ENCODE results near the gene CACNA1D.

Gene CACNA1D

DNA sequence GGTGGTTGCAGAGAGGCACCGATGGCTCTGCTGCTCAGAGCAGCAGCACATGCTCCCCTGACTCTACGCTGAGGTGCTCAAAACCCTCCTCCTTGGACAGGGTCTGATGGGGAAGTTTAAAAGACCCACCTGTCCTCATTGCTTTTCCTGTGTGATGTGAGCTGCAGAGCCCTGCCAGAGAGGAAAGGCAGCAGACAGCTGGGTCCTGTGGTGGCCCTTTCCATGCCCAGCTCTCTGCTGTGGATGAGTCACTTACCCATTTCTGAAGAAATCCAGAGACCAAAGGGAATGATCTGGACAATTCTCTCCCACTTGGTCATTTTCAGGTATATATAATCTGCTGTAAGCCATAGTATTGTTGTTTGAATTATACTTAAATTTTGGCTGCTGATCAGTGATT, 230.2 kb downstream of the CACNA1D start:
- DNase-seq = no peak

DNA sequence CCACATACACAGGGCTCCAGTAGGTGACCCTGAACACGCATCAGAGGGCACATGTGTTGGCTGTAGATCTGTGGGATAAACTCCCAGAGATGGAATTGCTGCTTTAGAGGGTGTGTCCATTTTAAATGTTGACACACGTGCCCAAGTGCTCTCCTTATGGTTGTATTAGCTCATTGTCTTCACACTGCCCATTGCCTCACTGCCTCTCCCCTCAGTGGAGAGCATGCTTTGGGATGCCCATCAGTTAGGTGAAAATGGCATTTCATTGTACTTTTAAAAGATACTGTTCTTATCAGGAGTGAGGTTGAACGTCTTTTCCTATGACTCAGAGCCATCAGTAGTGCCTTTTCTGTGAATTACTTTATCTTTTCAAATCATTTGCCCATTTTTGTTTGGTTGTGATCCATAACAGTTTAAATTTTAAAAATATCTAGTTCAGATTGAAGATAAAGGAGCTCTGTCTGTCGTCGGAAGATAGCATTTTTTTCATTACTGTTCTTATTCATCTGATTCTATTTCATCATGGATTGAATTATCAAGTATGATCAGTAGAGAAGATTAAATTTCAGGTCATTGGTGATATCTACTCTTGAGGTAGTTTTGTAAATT, 231.1 kb downstream of the CACNA1D start:
- DNase-seq = no peak

DNA sequence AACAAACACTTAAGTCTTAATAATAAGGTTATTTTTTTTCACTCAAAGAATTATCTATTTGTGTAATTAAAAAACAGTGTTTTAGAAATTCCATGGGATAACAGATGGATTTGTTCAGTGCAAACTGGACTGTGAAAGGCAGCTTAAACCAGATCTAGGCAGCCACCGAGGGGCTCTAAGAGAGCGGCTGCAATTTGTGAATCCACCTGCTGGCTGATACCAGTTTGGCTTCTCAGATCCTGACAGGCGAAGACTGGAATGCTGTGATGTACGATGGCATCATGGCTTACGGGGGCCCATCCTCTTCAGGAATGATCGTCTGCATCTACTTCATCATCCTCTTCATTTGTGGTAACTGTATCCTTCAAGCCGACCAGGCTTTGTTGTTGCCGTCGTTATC, 232.2 kb downstream of the CACNA1D start:
- no peak for DNase-seq

DNA sequence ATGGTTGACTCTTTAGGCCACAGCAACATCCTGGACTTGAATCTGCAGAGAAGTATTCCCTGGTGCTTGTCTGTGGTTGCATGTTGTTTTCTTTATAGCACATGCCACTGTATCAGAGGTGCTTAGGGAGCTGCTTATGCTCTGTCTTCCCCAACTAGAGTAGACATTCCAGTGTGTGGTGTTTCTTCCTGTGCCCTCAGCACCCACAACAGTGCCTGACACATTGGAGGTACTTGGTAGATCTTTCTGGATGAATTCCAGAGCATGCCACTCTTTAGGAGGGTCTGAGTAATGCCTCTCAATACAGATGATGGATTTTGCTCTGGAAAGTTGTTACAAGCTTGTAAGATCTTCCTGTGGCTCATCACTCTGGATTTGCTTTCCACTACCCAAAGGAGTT, 234.2 kb downstream of the CACNA1D start:
- DNase-seq = no peak

DNA sequence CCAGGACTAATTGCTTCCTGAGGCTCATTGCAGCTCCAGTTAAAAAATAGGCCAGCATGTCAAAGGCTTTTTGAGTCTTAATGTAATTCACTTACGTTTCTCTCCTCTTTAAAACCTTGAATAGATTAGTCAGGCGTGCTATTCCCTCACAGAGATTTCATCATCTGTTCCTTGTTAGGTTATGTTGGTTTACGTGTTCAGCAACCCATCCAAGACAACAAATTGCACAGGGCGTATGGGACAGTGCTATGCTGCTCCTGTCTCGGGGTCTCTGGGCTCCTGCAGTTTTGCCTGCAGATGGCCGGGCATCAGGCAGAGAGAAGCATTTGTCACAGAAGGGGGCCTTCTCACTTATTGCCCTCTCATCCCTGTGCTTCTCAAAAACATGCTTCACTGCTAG, 234.7 kb downstream of the CACNA1D start:
- DNase-seq = no peak

DNA sequence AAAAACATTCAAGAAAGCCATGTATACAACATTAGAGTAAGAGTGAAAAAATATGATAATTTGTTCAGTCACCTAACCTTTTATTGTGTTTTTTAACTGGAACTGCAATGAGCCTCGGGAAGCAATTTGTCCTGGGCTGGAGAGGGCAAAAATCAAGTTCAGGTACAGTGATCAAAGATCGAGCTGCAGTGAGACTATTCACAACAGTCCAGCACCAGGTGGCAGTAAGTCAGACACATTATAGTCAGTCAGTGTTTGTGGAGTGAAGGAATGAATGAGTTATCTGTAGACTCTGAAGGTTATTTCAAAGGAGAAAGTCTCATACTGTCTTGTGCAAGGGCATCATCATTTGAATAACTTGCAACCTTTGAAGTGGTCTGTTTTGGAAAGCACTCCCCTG, 235.2 kb downstream of the CACNA1D start:
- no peak for DNase-seq

DNA sequence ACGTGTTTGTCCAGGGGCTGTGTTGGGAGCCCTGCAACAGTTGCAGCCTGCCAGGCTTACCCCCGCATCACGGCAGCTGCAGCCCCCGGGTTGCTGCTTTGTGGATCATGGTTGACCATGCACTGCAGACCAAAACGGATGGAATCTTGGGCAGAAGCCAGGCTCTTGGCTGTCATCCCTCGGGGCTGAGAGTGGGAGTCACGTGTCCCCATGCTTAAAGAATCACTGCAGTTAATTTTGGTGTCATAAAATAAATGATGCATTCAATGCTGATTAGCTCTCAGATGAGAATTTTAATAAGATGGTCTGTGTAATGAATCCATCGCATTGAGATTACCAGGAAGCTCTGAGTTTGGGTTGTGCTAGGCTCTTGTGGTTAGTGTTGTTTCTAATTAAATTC, 236.2 kb downstream of the CACNA1D start:
- DNase-seq = no peak

DNA sequence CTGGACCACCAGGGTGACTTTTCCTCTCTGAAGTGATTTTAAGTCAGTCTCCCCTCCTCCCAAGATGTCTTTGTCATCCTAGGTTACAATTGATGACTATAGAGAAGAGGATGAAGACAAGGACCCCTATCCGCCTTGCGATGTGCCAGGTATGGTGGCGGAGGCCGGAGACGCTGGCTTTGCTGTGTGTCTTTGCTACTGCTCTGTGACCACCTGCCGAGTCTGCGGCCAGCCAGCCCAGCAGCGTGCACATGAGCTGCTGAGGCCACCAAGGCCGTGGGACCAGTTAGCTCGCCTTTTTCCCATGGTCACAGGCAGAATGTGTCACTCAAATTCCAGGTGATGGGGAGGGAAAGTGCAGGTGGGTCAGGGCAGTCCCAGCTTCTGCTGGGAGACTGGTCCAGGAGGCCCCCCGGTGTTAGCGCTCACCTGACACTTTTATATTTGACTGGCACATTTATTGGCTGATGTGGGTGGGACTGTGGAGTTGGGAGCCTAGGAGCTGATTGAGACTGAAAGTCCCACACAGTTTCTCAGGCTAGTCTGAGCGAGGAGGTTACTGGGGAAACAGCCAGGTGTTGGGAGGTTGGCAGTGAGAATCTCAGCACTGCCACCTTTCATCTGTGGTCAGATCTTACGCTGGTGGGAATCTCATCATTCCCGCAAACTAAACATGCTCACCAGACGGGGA, 237.7 kb downstream of the CACNA1D start:
- no peak for DNase-seq

DNA sequence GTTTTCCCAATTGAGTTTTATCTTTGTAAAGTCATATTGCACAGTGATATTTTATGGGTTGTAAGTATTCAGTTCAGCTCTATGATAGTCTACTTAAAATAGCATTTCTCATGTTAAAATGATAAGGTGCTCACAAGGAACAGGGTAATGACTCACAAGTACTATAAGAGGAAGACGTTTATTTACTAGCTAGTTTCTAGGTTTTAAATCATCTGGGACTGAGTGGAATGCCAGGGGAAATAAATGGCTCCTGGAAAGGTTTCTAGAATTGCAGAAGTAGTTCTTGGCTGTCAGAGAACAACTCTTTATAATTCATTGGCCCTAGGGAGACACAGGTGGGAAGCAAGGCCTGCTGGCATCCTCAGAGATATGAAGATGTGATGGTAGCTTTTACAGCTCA, 239.0 kb downstream of the CACNA1D start:
- no peak for DNase-seq

DNA sequence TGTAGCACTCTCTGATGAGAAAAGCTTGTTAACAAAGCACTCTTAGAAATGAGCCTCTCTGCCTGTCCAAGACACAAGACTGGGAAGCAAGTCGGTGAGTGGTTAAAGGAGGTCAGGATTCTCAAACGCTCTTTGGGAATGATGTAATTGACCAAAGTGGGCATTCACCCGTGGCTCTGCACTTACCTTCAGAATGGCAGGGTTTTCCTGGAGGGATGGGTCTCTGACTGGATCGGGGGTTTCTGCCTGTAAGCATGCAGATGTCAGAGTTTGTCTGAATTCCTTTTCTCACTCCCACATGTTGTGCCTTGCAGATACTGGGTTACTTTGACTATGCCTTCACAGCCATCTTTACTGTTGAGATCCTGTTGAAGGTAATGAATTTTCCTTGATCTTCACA, 245.6 kb downstream of the CACNA1D start:
- DNase-seq = no peak

DNA sequence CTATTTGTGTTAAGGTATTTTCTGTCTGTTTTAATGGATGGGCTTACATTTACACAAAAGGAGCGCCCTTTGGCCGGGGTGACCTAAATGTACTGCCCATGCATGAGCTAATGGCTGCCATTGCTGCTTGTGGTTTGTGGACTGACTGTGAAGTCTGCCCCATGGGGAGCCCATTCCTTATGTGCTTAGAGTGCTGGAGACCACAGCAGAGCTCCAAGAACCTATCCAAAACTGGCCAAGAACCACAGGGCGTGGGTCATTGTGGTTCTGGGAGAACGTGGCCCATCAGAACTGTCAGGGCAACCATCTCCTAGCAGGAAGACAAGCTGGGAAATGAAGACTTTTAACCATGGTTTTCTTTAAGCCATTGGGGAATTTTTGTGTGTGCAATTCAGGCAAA, 246.5 kb downstream of the CACNA1D start:
- DNase-seq = no peak

DNA sequence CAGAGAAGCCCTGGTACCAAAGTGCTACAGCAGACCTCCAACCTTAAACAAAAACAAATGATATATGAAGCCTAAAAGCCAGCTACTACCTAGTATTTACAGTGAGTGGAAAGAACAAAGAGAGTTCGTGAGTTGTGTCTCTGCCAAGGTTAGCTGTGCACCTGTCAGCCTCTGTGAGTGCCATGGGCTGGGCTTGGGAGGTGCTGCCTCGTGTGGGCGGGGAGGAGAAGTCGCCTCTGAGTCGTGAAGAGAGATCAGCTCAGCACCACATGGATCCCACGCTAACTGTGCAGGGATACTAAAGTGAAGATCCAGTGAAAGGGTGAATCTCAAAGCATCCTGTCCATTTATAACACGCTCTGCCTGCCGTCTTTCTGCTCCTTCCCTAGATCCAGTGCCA, 249.9 kb downstream of the CACNA1D start:
- no peak for DNase-seq

DNA sequence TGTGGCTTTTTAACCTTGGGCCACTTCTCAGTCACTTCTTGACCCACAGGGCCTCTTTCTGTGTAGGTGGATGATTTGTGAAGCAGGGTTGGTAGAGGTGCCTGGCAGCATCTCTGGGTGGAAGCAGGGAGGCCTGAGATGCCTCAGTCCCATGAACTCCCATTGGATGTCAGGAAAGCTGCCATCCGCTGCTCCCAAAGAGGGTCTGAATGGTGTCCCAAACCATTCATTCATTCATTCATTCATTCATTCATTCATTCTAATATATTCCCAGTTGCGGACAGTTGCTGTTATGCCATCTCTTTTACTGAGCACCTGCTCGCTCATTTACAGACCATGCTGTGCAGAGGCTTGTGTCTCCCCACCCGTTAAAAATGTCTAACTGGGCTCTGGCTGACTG, 253.1 kb downstream of the CACNA1D start:
- no peak for DNase-seq

DNA sequence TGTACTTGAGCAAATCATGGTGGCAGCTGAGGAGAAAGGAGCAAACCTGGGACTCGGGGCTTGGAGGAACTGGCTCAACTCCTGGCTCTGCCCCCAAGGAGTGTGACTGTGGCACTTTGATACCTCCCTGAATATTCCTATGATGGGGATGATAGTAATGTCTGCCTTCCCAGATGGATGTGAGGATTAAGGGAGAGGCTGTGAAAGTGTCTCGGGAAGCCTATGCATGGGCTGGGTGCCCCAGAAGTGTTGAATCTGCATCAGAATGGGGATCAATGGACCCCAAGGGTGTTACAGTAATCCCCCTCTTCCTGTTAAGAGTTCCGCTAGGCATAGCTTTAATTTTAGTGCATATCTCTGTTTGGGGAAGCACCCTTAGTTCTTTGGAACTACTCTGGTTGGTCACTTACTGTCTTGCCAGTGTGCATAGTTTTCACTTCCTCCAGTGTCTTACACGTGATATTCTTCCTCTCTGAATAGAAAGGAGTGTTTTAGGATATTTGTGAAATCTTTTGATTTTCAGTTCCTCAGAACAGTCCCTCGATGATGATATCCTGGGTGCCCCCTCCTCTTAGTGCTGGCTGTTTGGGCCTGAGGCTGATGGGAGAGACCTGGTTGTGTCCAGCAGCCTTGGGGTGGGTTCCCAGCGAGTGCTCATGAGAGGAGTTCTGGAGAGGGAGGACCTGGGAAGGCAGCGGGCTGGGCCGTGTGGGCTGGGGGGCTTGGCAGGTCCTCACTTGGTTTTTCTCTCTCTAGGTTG, 254.3 kb downstream of the CACNA1D start:
- no peak for DNase-seq

DNA sequence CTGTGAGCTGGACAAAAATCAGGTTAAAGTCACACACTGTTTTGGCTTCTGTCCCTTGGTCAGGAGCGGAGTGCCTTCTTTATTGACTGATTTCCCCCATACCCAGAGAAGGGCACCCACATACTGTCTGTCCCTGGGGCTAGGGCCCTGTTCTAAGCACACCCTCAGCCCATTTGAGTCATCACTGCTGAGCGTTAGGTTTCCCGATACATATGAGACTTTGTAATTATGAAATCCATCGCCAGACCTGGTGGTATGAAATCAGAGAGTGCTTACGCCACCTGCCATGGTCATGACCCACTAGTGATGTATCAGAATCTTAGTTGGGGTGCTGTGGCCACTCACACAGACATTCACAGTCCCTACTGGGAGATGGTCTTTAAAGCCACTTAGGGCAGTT, 255.0 kb downstream of the CACNA1D start:
- no peak for DNase-seq

DNA sequence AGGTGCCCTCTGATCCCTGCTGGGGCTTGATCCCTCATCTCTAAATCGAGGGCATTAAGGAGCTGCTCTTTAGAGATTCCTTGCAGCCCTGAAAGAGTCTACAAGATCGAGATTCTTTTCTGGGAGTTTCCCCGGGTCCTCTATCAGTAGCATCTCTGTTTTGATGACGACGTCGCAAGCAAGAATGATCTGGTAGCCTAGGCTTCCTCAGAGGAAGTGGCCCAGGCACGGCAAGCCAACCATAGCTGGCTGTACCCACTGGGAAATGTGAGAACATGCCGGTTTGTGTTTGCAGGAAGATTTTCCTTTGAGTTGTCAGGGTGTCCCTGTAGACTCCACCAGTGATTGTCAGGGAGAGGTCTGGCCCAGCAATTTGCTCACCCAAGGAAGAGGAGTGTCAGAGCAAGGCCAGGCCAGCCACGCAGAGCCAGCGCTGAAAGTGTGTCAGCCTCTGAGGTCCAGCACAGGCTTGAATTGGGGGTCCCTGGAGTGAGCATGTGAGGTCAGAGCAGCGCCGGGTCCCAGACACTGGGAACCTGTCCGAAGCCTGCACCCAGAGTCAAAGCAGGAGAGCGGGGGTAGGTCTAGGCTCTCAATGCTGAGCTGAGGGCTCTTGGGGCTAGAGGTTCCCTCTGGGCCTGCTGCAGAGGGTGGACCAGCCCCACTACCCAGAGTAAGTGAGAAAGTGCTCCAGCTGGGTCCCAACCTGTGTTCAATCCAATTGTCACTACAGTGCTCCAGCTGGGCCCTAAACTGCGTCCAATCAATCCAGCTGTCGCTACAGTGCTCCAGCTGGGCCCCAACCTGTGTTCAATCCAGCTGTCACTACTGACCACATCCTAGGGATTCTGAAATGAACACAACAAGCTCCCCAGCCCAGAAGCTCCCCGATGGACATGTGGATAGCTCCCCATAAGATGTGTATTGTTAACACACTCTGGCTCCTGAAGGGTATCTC, 256.1 kb downstream of the CACNA1D start:
- DNase-seq = no peak

DNA sequence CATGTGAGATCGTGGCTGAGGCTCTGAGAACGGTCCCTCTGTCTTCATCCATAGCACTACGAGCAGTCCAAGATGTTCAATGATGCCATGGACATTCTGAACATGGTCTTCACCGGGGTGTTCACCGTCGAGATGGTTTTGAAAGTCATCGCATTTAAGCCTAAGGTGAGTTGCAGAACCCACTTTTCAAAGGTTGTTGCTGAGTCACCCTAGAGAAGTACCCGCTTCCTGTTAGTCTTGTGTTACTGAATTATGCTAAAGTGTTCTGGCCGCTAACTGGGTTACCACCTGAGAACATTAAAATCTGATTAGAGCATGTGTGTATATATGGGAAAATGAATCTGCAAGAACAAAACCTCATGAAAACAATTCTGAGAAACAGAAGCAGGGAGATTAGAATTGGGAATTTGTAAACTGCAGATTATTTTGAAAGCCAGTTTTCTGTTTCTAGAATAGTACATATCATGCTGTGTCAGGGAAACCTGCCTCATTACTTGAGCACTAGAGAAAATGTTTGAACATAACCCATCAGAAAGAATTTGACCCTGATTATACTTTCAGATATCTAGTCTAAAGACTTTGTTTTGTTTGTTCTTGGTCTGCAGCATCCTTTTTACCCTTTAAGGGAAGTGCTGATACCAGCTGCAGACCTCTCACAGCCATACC, 259.2 kb downstream of the CACNA1D start:
- DNase-seq = peak in 1 of 2 donors; percentile 6

DNA sequence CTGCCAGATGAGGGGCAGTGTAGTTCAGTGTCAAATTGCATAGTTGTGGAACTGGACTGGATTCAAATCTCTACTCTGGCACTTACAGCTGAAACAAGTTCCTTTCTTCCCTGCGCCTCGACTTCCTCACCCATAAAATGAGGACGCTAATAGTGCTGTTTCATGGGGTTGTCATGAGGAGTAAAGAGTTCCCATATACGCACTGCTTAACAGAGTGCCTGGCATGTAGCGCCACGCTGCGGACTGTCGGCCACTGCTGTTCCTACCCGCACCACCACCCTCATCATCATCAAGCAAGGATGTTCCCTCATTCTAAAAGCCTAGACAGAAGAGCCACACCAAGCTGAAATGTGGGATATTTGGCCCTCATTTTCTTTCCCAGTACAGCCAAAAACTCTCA, 259.9 kb downstream of the CACNA1D start:
- DNase-seq = no peak

DNA sequence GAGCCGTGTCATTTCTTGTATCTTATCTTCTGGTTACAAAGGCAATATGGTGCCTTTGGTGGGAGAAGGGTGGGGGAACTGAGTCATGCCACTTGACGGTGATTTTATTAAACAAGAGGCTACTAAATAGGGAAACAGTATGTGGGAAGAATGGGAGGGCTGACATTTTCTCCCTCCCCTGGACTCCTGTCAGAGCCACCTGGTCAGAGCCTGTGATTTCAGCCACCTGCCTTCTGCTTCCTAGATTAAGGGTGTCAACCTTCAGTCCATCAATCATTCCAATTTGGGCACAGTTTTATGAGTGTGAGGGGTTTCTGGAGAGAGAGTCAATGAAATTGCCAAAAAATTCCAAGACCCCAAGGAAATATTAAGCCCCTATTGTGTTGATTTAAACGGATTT, 264.4 kb downstream of the CACNA1D start:
- no peak for DNase-seq

DNA sequence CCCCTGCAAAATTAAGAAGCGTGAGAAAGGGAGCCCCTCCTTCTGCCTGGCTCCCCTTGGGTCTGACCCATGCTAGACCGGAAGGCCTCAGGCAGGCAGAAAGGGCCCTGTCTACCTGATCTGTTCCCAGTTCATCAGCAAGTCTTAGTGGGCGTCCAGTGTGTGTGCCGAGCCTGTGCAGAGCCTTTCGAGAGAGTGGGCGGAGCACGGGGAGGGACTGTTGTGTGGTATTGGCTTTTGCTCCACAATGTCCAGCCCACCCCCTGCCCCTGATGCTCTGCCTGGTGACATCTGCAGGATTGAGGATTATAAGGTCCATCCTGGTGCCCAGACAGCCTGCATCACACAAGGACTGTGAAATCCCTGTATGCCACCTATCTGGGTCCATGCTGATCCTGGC, 268.9 kb downstream of the CACNA1D start:
- no peak for DNase-seq

DNA sequence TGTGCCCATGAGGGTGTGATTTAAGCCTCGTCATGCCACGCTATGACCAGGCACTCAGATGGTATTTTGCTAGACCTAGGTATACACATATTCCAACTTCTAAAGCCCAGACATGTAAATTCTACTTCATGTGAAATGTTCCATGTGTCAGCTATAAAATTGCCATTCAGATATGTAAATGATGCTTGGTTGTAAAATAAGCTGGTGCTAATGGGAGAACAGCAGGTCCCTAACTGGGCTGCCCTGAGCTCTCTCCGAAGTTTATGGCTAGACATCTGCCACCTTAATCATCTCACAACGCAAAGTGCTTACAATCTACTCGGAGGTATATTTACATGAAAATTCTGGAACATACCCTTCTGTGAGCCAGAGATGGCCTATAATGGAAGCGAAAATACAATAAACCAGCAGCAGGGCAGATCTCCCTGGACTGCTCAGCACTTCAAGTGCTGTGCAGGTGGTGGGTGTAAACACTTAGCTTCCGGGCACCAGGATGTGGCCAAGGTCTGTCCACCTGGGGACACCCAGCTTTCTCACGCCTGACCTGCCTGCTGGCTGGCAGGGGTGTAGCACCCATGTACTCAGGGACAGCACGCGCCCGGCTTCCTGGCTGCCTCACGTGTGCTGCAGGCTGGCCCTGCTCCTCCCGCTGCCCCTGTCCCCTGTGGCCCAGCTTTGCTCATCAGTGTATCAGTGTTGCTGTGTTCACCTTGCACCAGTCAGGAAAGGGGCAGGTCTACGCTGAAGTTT, 269.8 kb downstream of the CACNA1D start:
- no peak for DNase-seq

DNA sequence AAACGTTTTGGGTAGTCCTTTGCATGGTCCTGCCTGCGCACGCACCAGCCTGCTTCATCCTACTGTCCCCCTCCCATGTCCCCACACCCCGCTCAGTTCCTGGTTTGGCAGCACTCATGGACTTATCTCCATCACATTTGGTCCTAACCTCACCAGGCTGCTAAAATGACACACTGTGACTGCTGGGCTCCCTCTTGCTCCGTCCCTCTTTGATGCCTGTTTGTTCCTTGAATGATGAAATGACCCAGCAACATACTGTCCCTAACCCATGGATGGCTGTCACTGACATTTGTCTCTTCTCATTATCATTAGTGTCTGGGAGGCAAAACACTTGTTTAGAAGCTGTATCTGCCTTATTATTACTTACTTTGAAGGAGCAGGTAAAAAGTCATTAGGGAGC, 271.3 kb downstream of the CACNA1D start:
- DNase-seq = no peak
